GM10248 (cell line): ENCODE results near the gene EMC7.

Experiments used
- CTCF ChIA-PET: fragments of 300-600 bp; sonication (Branson Sonifier 250); formaldehyde crosslinking; extraction: SDS; loops from one replicate; lab custom pipeline; 2021; ENCODE audit warnings: antibody characterized with exemption; lab: Yijun Ruan, JAX
- POLR2A ChIA-PET: fragments of 350-650 bp; sonication (Branson Sonifier 250); formaldehyde crosslinking; extraction: SDS; loops from one replicate; lab custom pipeline; 2020; ENCODE audit warnings: antibody characterized with exemption; lab: Yijun Ruan, JAX
- DNase-seq: peaks from one replicate; pipeline ENCODE4 v3.0.0; 2012; ENCODE audit errors: extremely low spot score
- TF ChIP-seq, protein P1 (sequence below): IDR thresholded peaks from 2 replicates; pipeline ENCODE4 v1.5.1; 2012; ENCODE audit warnings: mild to moderate bottlenecking, low read depth; ENCODE audit errors: extremely low read depth, missing control alignments, control extremely low read depth

The EMC7 gene

DNA sequence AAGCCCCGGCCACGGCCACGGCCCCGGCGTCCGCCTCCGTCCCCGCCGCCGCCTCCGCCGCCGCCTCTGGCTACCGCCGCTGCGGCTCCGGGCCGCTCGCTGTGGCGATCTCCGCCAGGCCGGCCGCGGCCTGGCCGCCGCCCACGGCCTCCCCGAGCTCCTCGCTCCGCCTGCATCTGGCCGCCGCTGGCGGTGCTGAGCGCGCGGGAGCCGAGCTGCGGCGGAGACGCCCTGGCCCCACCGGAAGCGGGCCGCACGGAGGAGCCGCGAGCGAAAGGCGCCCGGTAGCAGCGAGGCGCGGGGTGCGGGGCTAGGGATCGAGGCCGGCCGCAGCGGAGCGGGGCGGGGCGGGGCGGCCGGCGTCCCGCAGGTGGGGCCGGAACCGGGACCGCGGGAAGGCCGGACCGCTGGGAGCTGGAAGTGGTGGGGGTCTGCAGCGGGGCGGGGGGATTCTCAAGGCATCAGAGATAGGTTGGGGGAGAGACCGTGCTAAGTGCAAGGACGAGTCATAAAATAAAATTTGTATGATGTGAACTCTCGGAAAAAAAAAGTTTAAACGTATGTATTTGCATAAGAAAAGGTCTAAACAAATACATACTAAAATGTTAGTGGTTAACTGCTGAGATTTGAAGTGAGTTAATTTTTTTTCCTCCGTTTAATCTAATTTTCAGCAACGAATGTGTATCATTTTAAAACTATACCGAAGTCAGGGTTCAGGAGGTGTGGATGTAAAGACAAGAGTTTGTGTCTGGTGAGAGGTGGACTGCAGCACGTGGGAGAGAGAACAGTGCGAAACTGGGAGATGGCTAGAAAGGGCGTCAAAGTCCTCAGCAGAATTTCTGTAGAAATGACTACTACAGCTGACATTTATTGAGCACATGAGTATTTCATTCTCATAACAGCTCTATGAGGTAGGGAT is 62.5 kb downstream of the EMC7 start, which contains the start of gene AVEN:
TSS of gene AVEN (minus strand) at position 334 of the 919 bp plus-strand sequence. CDS start at position 176, 158 bp downstream.
- TF ChIP-seq, protein P1, sequence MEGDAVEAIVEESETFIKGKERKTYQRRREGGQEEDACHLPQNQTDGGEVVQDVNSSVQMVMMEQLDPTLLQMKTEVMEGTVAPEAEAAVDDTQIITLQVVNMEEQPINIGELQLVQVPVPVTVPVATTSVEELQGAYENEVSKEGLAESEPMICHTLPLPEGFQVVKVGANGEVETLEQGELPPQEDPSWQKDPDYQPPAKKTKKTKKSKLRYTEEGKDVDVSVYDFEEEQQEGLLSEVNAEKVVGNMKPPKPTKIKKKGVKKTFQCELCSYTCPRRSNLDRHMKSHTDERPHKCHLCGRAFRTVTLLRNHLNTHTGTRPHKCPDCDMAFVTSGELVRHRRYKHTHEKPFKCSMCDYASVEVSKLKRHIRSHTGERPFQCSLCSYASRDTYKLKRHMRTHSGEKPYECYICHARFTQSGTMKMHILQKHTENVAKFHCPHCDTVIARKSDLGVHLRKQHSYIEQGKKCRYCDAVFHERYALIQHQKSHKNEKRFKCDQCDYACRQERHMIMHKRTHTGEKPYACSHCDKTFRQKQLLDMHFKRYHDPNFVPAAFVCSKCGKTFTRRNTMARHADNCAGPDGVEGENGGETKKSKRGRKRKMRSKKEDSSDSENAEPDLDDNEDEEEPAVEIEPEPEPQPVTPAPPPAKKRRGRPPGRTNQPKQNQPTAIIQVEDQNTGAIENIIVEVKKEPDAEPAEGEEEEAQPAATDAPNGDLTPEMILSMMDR = no peak
- peak; percentile 68 for DNase-seq
- CTCF ChIA-PET = interaction anchor here (3.9 kb wide), 1 partner anchor 23 kb away, joined by 19 read pairs; no protein-coding TSS in a partner anchor
- POLR2A ChIA-PET = interaction anchor here (0.6 kb wide), 2 partner anchors 244 to 328 kb away, joined by 3 to 4 read pairs; no protein-coding TSS in a partner anchor

DNA sequence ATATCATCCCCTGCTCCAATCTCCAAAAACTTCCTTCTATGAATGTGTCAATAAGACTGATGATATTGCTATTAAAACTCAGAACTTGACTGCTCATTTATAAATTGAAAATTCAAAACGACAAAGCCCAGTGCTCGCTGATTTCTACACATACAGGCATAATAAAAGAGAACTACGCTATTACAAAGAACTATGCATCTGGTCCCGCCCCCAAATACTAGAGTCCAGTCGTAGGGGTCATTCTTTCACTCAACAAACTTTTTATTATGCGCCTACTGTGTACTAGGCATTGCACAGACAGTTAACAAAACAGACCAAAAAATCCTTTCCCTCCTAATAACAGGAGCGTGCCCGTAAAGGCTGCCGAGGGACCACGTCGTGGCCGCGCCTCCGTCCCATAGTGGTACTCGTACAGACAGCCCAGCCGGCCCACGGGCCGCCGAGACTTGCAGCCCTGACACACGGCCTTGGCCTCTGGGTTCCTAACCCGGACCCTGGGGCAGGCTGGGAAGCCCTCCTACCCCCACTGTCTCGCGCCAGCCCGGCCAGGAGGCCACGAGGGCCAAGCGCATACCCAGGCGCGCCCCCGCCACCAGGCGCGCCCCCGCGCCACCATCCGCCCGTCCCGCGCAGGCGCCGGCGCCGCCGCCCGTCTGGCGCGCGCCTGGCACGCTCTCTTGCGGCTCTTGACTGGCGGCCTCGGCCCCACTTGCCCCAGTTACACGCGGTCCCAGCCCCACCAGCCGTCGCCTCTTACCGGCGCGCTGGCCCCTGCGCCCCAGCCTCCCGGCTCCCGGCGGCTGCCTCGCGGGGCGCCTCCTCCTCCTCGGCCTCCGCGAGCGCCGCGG is 63.4 kb downstream of the EMC7 start:
- TF ChIP-seq, protein P1 = no peak
- ChIA-PET CTCF (interaction anchor here (0.9 to 3.9 kb wide), 3 partner anchors 10 to 171 kb away, joined by 3 to 19 read pairs (median 4); partner anchors contain the start of gene KATNBL1), POLR2A (interaction anchor here (0.6 kb wide), 1 partner anchor 329 kb away, joined by 4 read pairs; no protein-coding TSS in a partner anchor)
- peak; percentile 85 for DNase-seq
